Suppressor macrophage treated with lipopolysaccharide for 4 hours (primary cell): ENCODE results near the gene GYPE.
"Not testable (repeated sequence)": the region's sequence is repeated elsewhere in the genome, so short reads cannot be mapped to it uniquely, and the experiment has no call there.

ENCODE experiments used
- DNase-seq: peaks from one replicate; pipeline ENCODE4 v3.0.0-alpha.2; 2020

Gene GYPE

GRCh38 chr4:143862716-143863115, 42.6 kb downstream of the GYPE start:
- DNase-seq = not testable (repeated sequence)

DNA sequence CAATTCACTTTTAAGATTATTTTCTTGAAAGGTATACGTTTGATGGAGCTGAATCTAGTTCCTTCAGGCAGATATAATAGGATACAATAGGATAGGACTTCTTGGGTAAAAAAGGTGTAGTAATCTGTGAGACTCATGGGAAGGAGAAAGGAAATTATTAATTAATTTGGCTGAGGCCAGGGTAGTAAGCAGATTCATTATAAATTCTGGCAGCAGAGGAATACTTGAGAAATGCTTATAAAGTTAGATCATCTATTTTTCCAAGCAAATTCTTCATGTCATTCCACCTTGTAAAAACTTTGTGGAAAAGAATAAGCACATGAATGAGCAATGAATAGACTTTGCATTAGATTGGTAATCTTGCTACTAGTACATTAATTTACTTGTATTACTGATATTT, 46.9 kb downstream of the GYPE start:
- DNase-seq = no peak

DNA sequence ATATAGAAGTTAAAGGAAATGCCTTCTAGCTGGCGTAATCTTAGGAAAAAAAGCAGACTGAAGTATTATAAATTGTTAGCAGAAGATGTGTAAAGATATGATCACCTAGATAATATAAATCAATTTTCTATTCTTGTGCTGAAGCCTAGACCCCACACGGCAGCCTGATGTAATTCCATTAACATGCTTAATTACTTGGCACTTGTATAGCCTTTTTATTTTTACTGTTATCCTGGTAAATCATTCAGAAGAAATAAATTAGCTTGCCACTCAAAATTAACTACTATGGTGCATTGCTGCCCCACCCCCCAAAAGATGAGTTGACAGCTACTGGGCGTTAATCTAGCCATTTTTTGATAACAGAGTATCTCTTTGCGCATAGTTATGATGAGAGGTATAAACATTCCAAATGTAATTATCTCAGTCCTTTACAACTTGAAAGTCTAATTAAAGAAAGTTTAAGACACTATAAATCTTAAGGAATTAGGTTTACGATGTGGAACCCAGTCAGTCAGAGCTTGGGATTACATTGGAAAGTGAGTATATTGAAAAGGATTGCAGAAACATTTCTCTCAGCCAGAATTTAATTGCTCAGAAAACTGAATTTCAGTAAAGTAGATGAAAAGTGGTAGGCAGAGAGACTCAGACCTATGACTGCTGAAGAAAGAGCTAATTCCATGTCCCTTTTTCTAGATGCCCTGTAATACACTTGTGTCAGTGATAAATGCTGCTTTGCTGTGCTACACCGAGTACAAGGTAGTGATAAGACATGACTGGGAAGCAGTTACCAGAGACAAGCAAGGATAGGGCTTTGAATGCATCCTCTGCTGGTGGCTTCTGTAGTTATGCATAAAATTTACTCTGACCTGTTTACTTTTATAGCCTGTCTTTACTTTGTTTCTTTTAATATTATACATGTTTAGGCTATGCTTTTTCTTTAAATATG, 47.7 kb downstream of the GYPE start:
- DNase-seq = not testable (repeated sequence)

DNA sequence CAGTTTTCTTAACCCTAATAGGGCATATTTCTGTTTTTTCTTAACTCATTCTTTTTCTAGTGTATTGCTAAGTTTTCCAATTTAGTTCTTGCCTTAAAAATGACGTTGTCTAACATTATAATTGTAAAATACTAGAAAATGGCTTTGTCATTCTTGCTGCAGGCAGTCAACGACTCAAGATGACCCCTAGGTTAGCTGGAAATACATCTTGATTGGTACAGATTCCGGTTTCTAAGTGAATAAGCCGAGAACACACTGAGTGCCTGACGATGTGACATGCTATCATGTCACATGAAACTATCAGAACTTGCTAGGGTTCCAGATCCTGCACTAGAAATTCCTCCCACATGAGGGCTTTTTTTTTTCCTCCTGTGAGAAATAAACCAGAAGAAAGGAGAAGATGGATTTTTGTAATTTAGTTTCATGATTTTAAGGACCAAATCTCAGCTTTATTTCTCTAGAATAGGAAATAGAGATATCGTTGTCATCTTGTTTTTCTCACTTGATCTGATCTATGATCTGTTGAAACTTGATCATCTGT, 49.3 kb downstream of the GYPE start:
- DNase-seq = not testable (repeated sequence)

GRCh38 chr4:143854645-143855044, 50.7 kb downstream of the GYPE start:
- not testable (repeated sequence) for DNase-seq

DNA sequence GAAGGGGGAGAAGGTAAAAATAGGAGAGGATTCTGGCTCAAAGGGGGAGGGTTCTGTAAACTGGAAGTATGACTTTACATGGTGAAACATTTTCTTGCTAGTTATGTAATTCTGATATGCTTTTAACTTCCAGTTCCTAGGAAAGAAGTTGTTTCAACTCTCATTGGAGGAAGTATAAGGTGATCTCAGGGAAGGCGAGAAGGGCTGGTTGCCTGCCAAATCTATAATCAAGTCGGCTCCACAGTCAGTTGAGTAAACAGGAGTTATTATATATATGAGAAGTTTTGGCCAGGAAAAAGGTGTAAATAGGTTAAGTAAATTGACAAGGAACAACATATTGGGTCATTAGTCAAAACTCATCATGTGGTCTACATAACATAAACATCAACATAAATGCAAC, 56.1 kb downstream of the GYPE start:
- DNase-seq = not testable (repeated sequence)

DNA sequence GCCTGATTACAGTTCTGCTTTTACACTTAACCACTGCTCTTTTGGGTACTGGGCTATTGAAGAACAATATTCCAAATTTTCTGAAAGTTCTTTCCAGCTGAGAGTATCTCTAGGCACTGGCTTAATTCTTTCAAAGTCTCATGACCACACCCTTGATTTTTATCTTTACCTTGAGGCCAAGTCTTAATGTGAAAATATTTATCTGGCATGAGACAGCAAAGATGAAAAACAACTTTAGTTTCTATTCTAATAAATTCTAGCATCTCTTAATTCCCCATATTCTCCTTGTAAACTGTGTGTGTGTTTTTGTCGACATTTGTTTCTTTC, 61.9 kb downstream of the GYPE start:
- DNase-seq = not testable (repeated sequence)

DNA sequence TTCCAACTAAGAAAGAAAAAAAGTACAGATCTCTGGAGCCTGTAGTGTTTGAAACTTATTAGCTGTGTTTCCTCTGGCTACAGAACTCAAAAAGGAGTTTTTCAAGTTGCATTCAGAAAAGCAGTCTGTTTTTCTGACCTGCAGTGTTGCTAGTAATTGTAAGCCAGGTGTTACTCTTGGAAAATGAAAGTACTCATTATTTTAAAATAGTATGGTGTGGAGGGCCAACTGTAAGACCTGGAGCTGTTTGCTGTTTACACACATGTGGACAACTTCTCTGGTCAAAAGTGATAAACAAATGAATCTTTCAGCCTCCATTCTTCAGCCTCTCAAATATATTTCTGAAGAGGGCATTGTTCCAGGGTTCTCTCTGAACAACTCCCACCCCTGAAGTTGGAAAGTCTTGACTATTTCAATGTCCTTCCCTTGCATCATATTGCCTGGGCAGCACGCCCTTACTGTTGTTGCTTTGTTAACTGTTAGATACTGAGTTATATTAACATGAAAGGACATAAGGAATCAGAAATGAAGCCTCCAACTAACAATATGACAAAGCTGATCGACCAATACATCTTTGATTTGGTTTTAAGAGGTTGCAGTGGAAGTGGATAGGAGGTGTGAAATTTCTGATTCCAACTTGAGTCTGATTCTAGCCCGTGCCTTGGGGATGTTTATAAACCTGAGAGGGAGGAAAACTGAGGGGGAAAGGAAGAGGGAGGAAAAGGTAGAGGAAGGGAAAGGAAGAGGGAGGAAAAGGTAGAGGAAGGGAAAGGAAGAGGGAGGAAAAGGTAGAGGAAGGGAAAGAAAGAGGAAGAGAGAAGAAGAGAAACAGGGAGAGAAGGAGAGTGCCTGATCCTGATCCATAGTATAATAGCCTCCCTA, 62.5 kb downstream of the GYPE start:
- not testable (repeated sequence) for DNase-seq

DNA sequence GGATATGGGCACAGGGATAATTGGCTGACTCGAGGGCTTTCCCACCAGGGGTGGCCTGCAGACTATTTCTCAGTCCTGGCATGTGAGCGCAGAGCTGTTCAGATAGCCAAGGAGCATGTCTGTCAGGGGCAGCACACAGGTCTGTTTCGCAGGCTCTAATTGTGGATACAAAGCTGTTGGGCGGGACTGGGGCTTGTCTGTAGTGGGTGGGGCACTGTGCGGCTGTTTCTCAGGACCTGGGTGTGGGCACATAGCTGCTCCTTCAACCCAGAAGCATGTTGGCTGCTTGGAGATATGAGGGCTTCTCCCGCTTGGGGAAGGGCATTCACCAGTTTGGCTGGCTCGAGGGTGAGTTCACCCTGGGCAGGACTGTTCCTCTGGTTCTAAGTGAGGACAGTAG, 65.9 kb downstream of the GYPE start:
- not testable (repeated sequence) for DNase-seq

GRCh38 chr4:143834196-143834595, 71.2 kb downstream of the GYPE start:
- not testable (repeated sequence) for DNase-seq

GRCh38 chr4:143833676-143834075, 71.7 kb downstream of the GYPE start:
- not testable (repeated sequence) for DNase-seq

DNA sequence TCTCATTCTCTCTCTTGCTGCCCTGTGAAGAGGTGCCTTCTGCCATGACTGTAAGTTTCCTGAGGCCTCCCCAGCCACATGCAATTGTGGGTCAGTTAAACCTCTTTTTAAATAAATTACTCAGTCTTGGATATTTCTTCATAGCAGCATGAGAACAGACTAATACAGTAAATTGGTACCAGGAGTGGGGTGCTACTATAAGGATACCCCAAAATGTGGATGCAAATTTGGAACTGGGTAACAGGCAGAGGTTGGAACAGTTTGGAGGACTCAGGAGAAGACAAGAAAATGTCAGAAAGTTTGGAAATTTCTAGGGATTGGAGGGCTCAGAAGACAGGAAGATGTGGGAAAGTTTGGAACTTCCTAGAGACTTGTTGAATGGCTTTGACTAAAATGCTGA, 74.8 kb downstream of the GYPE start:
- DNase-seq = not testable (repeated sequence)

DNA sequence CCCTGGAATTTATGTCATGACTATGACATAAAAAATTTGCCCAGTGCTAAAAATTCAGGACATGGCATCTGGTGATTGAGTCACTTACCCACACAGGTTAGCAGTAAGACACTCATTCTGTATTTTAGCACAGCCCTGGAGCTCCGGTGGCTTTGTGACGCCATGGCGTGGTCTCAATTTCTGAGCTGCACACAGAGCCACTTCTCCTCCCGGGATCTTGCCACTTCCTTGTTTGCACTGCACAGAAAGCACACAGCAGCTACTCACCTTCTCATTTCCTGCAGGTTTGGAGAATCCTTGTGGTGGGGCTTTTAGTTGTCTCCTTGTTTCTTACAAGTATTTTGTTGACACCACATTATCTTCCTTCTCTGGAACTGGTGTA, 76.1 kb downstream of the GYPE start:
- DNase-seq = not testable (repeated sequence)
